GM19328 (cell line): Measurements from ENCODE around the gene STRA8.

ENCODE experiments used
- ATAC-seq: cut with Tn5 transposase; IDR thresholded peaks from one replicate; pipeline ENCODE4 v1.9.1; 2021; ENCODE audit warnings: mild to moderate bottlenecking, moderate library complexity; ENCODE audit not compliant: unreplicated experiment

The STRA8 gene

DNA sequence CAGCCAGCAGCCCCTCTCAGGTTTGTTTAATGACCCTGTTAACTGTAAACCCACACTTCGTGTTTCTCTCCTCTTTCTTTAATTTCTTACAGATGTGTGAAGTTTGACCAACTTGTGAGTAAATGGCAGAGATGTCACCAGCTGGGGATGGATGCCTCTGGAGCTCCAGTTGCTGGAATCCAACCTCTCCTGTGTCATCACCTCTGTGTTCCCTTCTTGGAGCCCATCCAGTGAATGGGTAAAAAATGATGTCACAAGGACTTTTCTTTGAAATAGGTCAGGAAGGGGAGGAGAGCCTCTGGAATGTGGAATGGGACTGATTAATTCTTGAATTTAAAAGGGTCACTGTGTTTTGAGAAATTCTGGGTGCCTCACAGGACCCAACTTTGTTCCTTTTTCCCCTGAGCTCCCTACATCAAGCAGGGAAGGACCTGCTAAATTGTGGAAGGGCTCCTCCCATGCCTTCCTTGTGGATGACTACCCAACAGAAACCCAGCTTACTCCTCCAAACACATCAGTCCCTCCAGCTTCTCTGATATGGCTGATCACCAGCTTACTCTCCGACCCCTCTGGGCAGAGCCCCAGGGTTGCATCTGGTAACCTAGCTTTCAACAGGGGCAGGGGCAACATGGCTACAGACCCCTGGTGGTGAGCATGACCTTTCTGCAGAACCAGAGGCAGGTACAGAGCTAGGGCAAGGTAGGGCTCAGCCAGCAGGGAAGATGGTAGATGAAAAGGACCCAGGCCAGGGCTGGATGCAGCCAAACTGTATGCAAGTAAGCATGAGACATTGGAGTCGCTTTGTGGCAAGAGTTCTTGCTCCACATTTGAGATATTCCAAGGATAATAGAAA lies 67.5 kb downstream of the STRA8 start:
- no peak for ATAC-seq
